ENCODE data around the gene TMEM11.

GRCh38 chr17:21166595-21167210, 47.3 kb downstream of the TMEM11 start:
- no peak for TF ChIP-seq CTCF (IDR thresholded peaks at IDR 0.05)
- TF ChIP-seq POLR2A (IDR thresholded peaks at IDR 0.05) = no peak
- TF ChIP-seq POLR2AphosphoS5 (IDR thresholded peaks at IDR 0.05) = no peak
